B cell (primary cell): ENCODE data around the gene EXOC4.

ENCODE experiments used
- EZH2 ChIP-seq: IDR thresholded peaks from 2 replicates; pipeline ENCODE4 v1.6.1; 2012; ENCODE audit warnings: borderline replicate concordance, low read depth, mild to moderate bottlenecking, moderate library complexity, low read length; ENCODE audit not compliant: insufficient read depth, poor library complexity, severe bottlenecking
- TF ChIP-seq, protein P1 (sequence below): fragments of 200-600 bp; IDR thresholded peaks from one replicate; pipeline ENCODE4 v1.8.0; 2022; ENCODE audit warnings: antibody characterized with exemption, mild to moderate bottlenecking

GRCh38 chr7:133353775-133354174, 100.9 kb downstream of the EXOC4 start:
- TF ChIP-seq, protein P1, sequence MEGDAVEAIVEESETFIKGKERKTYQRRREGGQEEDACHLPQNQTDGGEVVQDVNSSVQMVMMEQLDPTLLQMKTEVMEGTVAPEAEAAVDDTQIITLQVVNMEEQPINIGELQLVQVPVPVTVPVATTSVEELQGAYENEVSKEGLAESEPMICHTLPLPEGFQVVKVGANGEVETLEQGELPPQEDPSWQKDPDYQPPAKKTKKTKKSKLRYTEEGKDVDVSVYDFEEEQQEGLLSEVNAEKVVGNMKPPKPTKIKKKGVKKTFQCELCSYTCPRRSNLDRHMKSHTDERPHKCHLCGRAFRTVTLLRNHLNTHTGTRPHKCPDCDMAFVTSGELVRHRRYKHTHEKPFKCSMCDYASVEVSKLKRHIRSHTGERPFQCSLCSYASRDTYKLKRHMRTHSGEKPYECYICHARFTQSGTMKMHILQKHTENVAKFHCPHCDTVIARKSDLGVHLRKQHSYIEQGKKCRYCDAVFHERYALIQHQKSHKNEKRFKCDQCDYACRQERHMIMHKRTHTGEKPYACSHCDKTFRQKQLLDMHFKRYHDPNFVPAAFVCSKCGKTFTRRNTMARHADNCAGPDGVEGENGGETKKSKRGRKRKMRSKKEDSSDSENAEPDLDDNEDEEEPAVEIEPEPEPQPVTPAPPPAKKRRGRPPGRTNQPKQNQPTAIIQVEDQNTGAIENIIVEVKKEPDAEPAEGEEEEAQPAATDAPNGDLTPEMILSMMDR = no peak
- TF ChIP-seq EZH2 = no peak
